ENCODE data around the gene CACNB2. TPM values are rescaled to one million over a fixed set of nuclear protein-coding genes. Genes with fewer than 3 reads are reported as not detected.

The CACNB2 gene
- total RNA-seq, 2 donors from 2014 or later, result 5.5 to 17.4 TPM

DNA sequence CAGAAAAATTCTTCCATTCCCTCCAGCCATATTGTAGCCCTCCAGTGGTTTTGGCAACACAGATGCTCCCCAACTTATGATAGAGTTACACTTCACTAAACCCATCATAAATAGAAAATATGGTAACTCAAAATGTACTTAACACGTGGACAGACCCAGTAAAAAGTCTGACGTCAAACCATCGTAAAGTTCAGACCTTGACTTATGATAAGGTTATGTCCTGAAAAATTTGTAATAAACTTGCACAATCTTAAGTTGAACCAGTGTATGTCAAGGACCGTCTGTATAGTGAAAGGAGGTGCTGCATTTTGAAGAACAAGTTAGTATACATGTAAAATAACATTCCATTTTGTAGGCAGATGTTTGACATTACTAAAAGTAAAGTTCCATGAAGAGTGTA lies 368.4 kb downstream of the CACNB2 start:
- no peaks in the 10 kb centered on the region for H3K27me3 ChIP-seq (replicated peaks; ENCODE audit: insufficient read depth)
- no peaks in the 10 kb centered on the region for H3K9me3 ChIP-seq
- H3K4me3 ChIP-seq, result no peak overlapping the region
- TF ChIP-seq POLR2A (IDR thresholded peaks at IDR 0.05), result no peak
- TF ChIP-seq POLR2AphosphoS5 (IDR thresholded peaks at IDR 0.05), result no peak
- TF ChIP-seq, protein P1, sequence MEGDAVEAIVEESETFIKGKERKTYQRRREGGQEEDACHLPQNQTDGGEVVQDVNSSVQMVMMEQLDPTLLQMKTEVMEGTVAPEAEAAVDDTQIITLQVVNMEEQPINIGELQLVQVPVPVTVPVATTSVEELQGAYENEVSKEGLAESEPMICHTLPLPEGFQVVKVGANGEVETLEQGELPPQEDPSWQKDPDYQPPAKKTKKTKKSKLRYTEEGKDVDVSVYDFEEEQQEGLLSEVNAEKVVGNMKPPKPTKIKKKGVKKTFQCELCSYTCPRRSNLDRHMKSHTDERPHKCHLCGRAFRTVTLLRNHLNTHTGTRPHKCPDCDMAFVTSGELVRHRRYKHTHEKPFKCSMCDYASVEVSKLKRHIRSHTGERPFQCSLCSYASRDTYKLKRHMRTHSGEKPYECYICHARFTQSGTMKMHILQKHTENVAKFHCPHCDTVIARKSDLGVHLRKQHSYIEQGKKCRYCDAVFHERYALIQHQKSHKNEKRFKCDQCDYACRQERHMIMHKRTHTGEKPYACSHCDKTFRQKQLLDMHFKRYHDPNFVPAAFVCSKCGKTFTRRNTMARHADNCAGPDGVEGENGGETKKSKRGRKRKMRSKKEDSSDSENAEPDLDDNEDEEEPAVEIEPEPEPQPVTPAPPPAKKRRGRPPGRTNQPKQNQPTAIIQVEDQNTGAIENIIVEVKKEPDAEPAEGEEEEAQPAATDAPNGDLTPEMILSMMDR (IDR thresholded peaks at IDR 0.05), result no peak
- no peaks in the 10 kb centered on the region for H3K4me1 ChIP-seq (replicated peaks)
- no peak for DNase-seq (ENCODE audit: low spot score)
- H3K36me3 ChIP-seq, result no peaks in the 10 kb centered on the region
- WGBS, result 65% methylated on average over 4 of the region's 4 CpGs
- intact Hi-C loops (cut with DNase I), result no loop called here
- H3K27ac ChIP-seq, result no peak overlapping the region

DNA sequence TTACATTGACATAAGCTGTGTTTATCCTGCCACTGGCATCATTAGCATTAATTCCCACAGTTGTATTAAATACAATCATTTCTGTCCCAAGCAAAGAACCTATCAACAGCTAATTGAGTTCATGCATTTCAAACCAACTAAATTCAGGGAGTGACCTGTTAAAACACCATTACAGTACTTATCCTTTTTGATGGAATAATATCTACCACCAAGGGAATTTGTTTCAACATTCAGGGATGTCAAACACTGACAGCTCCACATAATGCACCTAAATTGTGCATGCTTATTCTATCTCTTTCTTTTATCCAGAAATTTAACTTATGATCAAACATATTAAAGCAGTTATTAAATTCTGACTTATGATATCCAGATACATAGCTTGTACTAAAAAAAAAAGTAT lies 374.3 kb downstream of the CACNB2 start:
- no peak overlapping the region for H3K4me3 ChIP-seq
- TF ChIP-seq POLR2A (IDR thresholded peaks at IDR 0.05) (no peak), POLR2AphosphoS5 (IDR thresholded peaks at IDR 0.05) (no peak)
- TF ChIP-seq, protein P1 (IDR thresholded peaks at IDR 0.05), result no peak
- intact Hi-C loops (cut with DNase I), result no loop called here

DNA sequence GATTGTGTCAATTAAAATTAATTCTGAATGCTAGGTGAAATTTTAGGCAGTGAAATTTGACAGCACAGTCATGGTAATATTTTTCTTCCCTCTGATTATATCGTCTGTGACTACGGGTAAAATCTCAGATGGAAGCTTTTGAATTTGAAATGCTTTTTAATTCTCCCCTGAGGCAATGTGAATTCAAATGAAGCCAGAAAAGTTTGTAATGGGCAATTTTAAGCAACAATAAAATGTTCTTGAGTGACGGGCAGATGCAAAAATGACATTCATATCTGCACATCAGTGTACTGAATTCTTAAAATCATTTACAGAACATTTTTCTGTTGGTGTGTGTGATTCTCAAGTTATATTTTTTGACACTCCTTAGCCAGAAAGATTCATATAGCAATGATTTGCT lies 376.6 kb downstream of the CACNB2 start:
- 73% methylated on average over 3 of the region's 3 CpGs for WGBS
- Histone ChIP-seq H3K4me3 (no peak overlapping the region), H3K36me3 (no peaks in the 10 kb centered on the region), H3K9me3 (no peaks in the 10 kb centered on the region), H3K27ac (no peak overlapping the region), H3K4me1 (replicated peaks) (no peaks in the 10 kb centered on the region), H3K27me3 (replicated peaks; ENCODE audit: insufficient read depth) (no peaks in the 10 kb centered on the region)
- no peak for TF ChIP-seq POLR2A (IDR thresholded peaks at IDR 0.05)
- TF ChIP-seq, protein P1 (IDR thresholded peaks at IDR 0.05), result no peak
- no peak for TF ChIP-seq POLR2AphosphoS5 (IDR thresholded peaks at IDR 0.05)
- intact Hi-C loops (cut with DNase I), result no loop called here
- no peak for DNase-seq (ENCODE audit: low spot score)

More for the DNA sequence above, 374.3 kb downstream of the CACNB2 start:
- Histone ChIP-seq H3K27me3 (replicated peaks; ENCODE audit: insufficient read depth) (no peaks in the 10 kb centered on the region), H3K4me1 (replicated peaks) (no peaks in the 10 kb centered on the region), H3K36me3 (no peaks in the 10 kb centered on the region), H3K9me3 (no peaks in the 10 kb centered on the region), H3K27ac (no peak overlapping the region)
- no peak for DNase-seq (ENCODE audit: low spot score)

DNA sequence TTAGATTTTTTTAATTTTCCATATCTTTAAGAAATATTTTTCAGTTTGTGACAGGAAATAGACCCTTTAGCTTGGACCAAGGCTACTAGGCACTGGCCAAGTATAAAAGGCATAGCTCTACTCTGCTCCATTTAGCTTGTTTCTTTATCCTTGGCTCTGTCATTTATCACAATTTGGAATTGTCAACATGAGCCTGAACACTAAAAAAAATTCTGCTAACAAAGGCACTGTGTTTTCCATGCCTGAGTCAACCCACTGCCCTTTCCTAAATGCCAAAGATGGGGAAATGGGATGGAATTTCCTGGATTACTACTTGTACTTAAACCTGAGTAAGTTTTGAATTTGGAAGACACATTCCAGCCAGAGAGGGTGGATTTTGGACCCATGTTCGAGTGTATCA lies 382.8 kb downstream of the CACNB2 start:
- no peak overlapping the region for H3K27ac ChIP-seq
- 61% methylated on average over 1 of the region's 1 CpG for WGBS
- H3K36me3 ChIP-seq, result no peaks in the 10 kb centered on the region
- no peak overlapping the region for H3K4me3 ChIP-seq
- DNase-seq (ENCODE audit: low spot score), result no peak
- H3K4me1 ChIP-seq (replicated peaks), result no peaks in the 10 kb centered on the region
- TF ChIP-seq POLR2AphosphoS5 (IDR thresholded peaks at IDR 0.05) (no peak), POLR2A (IDR thresholded peaks at IDR 0.05) (no peak)
- TF ChIP-seq, protein P1 (IDR thresholded peaks at IDR 0.05), result no peak
- no peaks in the 10 kb centered on the region for H3K9me3 ChIP-seq
- H3K27me3 ChIP-seq (replicated peaks; ENCODE audit: insufficient read depth), result no peaks in the 10 kb centered on the region
- intact Hi-C loops (cut with DNase I), result no loop called here

DNA sequence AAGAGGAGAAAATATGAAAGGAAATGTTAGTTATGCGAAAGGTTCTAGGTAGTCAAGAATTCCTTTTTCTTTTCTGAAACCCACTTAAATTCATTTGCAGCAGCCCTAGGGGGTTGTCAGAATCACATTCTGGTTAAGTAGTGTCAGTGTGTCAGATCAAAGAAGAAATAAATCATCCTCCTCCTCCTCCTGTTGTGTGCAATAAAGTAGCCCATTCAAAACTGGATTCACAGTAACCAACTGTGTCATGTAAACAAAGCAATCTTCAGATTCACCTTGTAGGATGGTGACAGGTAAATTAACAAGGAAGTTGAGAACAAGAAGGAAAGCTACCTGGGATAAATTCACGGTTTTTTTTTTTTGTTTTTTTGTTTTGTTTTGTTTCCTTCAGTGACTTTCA lies 383.6 kb downstream of the CACNB2 start:
- TF ChIP-seq, protein P1 (IDR thresholded peaks at IDR 0.05), result no peak
- TF ChIP-seq POLR2AphosphoS5 (IDR thresholded peaks at IDR 0.05) (no peak), POLR2A (IDR thresholded peaks at IDR 0.05) (no peak)
- no peak for DNase-seq (ENCODE audit: low spot score)
- Histone ChIP-seq H3K4me3 (no peak overlapping the region), H3K27me3 (replicated peaks; ENCODE audit: insufficient read depth) (no peaks in the 10 kb centered on the region), H3K27ac (no peak overlapping the region), H3K4me1 (replicated peaks) (no peaks in the 10 kb centered on the region), H3K9me3 (no peaks in the 10 kb centered on the region), H3K36me3 (no peaks in the 10 kb centered on the region)
- intact Hi-C loops (cut with DNase I), result no loop called here
- 71% methylated on average over 2 of the region's 2 CpGs for WGBS

All from prostate gland (tissue), 2 donors.